GM15510 (cell line): Measurements from ENCODE around the gene GABBR2.

Source experiments
- POLR2A ChIP-seq: IDR thresholded peaks from 3 replicates; pipeline ENCODE4 v1.6.1; 2011; ENCODE audit warnings: borderline replicate concordance; ENCODE audit not compliant: insufficient read length; ENCODE audit errors: extremely low read depth

GABBR2 gene

GRCh38 chr9:98368366-98369065 is 340.2 kb downstream of the GABBR2 start:
- no peak for TF ChIP-seq POLR2A

GRCh38 chr9:98367923-98368322 is 340.8 kb downstream of the GABBR2 start:
- no peak for TF ChIP-seq POLR2A

DNA sequence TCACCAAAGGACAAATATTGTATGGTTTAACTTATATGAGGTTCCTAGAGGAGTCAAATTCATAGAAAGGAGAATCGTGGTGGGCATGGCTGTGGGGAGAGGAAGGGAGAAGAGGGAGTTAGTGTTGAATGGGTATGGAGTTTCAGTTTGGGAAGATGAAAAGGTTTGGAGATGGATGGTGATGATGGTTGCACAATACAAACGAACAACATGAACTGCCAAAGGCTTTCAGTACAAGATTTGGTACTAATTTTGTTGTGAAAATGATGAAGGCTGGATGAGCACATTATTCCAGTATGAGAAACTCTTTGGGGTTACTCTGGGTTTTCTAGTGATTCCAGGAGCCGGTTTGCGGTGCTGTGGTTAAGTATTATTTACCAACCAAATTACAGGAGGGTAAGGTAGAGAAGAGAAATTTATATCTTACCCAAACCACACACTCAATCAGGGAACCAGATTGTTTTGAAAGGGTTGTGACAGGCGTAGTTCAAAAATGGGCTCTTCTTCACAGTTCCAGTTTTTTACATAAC is 341.3 kb downstream of the GABBR2 start:
- no peak for TF ChIP-seq POLR2A

- no peak for TF ChIP-seq POLR2A
Observed at GRCh38 chr9:98365781-98366180, 343.0 kb downstream of the GABBR2 start.

- no peak for TF ChIP-seq POLR2A
Observed at GRCh38 chr9:98365227-98365669, 343.5 kb downstream of the GABBR2 start.

DNA sequence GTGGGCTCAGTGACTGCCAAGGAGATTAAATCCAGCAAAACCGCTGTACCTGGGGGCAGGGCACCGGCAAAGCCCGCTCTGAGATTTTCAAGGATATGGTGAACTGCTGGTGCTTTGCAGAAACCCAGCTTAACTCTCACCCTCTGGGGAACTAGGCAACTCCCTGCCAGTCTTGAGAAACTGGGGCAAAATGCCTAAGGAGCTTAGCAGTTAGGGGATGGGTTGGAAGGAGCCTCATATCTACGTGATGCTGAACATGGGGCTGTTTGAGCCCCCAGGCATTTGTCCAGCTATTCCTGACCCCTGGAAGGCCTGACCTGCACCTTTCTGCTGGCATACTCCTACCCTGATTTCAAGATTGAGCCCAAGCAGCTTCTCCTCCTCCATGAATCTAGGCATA is 344.6 kb downstream of the GABBR2 start:
- TF ChIP-seq POLR2A = no peak

DNA sequence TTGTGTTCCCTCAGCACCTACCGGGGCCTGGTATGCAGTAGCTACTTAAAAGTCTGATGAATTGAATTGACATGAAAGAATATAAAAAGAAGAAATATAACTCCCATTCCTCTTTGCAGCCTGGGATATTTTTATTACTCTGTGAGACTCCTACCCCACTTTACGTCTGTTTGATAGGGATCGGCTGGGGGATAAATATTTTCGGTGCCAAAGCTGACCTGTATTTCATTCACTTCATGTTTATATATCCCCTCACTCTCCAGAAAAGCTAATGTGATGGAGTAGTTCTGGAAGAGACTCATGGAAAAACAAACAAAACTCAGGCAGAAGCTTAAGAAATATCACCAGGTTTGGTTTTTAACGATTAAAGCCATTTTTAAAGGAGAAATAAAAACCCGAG is 345.1 kb downstream of the GABBR2 start:
- no peak for TF ChIP-seq POLR2A

- no peak for TF ChIP-seq POLR2A
Observed at GRCh38 chr9:98362624-98363252, 346.0 kb downstream of the GABBR2 start.

GRCh38 chr9:98361645-98362044 is 347.1 kb downstream of the GABBR2 start:
- TF ChIP-seq POLR2A = no peak

DNA sequence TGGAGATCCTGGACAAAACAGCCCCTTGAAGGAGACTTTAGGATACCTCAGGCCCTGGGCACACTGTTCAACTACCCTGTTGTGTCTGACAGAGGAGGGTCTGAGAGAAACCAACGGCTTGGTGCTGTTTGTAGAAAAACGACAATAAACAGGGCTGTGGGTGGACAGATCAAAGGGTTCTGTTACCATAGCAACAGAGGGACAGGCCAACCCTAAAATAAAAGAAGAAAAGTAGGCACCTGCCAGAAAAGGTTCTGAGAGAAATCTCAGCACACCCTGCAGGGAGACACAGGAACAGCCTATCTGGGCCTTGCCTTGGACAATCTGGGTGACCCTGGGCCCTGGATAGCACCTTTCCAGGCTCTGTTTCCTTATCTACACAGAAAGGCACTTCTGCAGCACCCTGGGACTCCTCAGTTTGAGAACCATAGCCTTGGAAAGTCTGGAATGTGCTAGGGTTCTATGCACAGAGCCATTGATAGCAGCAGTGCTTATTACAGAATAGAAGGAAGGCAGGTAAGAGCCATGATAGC is 348.5 kb downstream of the GABBR2 start:
- no peak for TF ChIP-seq POLR2A

- TF ChIP-seq POLR2A = no peak
Observed at GRCh38 chr9:98359569-98359968, 349.2 kb downstream of the GABBR2 start.

DNA sequence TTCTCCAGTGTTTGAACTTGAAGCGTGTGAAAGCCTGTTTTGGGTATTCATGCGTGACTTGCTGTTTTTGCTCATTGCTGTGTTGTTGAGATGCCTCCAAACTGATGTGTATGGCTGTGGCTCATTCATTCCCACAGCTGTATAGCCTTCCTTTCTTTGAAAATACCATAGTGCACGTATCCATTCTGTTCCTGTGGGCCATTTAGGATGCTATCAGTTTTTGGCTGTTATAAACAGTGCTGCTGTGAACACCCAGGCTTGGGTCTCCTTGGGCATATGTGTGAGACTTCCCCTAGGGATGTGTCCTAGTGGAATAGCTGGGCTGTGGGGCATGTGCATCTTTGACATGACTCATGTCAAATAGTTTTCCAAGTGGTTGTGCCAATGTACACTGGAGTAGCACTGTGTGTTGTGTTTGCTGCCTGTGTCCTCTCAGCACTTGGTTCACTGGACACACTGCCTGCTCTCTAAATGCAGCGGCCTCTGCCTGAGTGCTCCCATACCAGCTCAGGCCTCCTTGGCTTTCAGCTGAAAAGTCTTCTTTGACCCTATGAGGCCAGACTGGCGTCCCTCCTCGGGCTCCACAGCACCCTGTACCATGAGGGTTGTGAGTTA is 350.7 kb downstream of the GABBR2 start:
- no peak for TF ChIP-seq POLR2A

GRCh38 chr9:98356953-98357690 is 351.6 kb downstream of the GABBR2 start:
- TF ChIP-seq POLR2A = no peak

DNA sequence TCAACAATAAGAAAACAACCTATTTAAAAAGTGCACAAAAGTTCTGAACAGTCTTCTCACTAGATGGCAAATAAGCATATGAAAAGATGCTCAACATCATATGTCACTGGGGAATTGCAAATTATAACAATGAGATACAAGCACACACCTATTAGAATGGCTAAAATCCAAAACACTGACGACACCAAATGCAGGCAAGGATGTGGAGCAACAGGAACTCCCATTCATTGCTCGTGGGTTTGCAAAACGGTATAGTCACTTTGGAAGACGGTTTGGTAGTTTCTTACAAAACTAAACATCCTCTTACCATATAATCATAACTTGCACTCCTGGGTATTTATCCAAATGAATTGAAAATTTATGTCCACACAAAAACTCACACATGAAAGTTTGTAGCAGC is 352.4 kb downstream of the GABBR2 start:
- no peak for TF ChIP-seq POLR2A

- TF ChIP-seq POLR2A = no peak
Observed at GRCh38 chr9:98351370-98351769, 357.4 kb downstream of the GABBR2 start.
